Muscle layer of duodenum (tissue), 2 donors: ENCODE results near the gene LRRC37A3.
"Not testable (repeated sequence)": the region's sequence is repeated elsewhere in the genome, so short reads cannot be mapped to it uniquely, and the experiment has no call there.

Experiments
- H3K27ac ChIP-seq: one replicate; pipeline ENCODE4 v1.7.0; 2013; ENCODE audit warnings: mild to moderate bottlenecking, low read length
- H3K27me3 ChIP-seq: one replicate; pipeline ENCODE4 v1.7.0; 2013; ENCODE audit warnings: low read depth, mild to moderate bottlenecking, control low read depth, low read length
- H3K36me3 ChIP-seq, 2 donors: one replicate each; pipeline ENCODE4 v1.7.0; 2013; ENCODE audit warnings: low read length in 2 of 2, control low read depth in 1 of 2, mild to moderate bottlenecking in 1 of 2; ENCODE audit not compliant: insufficient read depth in 2 of 2, control insufficient read depth in 1 of 2
- H3K4me1 ChIP-seq, 2 donors: one replicate each; pipeline ENCODE4 v1.7.0; 2013; ENCODE audit warnings: low read length in 2 of 2, mild to moderate bottlenecking in 2 of 2, control low read depth in 1 of 2, moderate library complexity in 1 of 2; ENCODE audit not compliant: insufficient read depth in 2 of 2, control insufficient read depth in 1 of 2
- H3K4me3 ChIP-seq, 2 donors: one replicate each; pipeline ENCODE4 v1.7.0; 2013; ENCODE audit warnings: low read length in 2 of 2, low read depth in 1 of 2, mild to moderate bottlenecking in 1 of 2
- H3K9me3 ChIP-seq, 2 donors: one replicate each; pipeline ENCODE4 v1.7.0; 2013; ENCODE audit warnings: low read length in 2 of 2, control low read depth in 1 of 2, mild to moderate bottlenecking in 1 of 2; ENCODE audit not compliant: control insufficient read depth in 1 of 2
- donor health status: healthy.

Gene LRRC37A3

DNA sequence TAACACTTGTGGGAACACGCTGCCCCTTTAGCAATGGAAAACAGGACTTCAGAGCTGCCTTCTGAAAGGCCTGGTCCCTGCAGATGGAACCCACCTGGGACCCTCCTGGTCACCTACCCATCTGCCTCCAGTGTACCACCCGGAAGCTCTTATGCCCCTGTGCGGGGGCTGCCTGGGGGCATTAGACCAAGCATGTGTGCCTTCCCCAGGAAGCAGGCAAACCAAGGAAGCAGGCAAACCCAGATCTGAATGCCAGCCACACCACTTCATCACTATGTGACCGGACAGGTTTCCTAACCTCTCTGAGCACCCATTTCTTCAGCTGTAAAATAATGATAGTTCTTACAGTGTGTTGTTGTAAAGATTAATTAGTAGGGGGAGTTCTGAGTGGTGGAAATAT, 20.8 kb upstream of the LRRC37A3 start:
- Histone ChIP-seq H3K27me3 (no peaks in the 10 kb centered on the region), H3K9me3 (no peaks in the 10 kb centered on the region), H3K27ac (no peak overlapping the region)

DNA sequence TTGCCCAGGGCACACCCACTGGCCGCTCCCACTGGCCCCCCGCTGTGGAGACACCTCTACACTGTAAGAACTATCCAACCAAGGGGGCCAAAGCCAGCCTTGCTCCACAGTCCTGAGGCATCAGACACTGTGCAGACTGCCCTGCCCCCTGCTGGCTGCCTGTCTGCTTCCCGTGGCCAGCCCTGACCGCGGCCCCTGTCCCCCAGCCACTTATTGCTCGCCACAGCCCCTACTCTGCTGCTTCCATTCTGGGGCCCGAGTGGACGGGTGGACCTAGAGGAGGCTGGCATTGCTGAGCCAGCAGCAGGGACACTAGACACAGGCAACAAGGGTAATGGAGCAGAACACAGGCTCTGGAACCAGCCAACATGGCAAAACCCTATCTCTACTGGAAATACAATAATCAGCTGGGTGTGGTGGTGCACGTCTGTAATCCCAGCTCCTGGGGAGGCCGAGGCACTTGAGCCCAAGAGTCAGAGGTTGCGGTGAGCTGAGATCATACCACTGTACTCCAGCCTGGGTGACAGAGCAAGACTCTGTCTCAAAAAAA, 19.7 kb upstream of the LRRC37A3 start:
- no peaks in the 10 kb centered on the region for H3K9me3 ChIP-seq
- no peak overlapping the region for H3K27ac ChIP-seq
- H3K4me3 ChIP-seq, result no peak overlapping the region
- no peaks in the 10 kb centered on the region for H3K36me3 ChIP-seq
- no peaks in the 10 kb centered on the region for H3K4me1 ChIP-seq
- H3K27me3 ChIP-seq, result no peaks in the 10 kb centered on the region

More for the DNA sequence above, 20.8 kb upstream of the LRRC37A3 start:
- no peaks in the 10 kb centered on the region for H3K4me1 ChIP-seq
- H3K4me3 ChIP-seq, result no peak overlapping the region
- no peaks in the 10 kb centered on the region for H3K36me3 ChIP-seq

DNA sequence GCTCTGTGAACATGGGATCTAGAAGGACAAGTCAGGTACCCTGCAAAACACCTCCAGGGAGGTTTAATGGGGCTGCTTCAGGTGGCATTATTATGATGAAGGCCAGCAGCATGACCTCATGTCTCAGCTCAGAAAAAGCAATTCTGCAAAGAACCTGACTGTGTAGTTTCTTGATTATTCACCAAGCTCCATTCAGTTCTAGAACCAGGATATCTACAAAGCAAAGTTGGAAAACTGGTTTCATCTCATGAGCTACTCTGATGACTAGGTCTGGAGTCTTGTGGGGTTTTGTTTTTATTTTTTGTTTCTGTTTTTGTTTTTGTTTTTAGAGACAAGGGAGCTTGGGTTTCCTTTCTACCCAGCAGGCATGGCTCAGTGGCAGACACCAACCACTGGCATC, 19.0 kb upstream of the LRRC37A3 start:
- Histone ChIP-seq H3K9me3 (no peaks in the 10 kb centered on the region), H3K4me3 (no peak overlapping the region), H3K27ac (no peak overlapping the region), H3K27me3 (no peaks in the 10 kb centered on the region), H3K36me3 (no peaks in the 10 kb centered on the region), H3K4me1 (no peaks in the 10 kb centered on the region)

DNA sequence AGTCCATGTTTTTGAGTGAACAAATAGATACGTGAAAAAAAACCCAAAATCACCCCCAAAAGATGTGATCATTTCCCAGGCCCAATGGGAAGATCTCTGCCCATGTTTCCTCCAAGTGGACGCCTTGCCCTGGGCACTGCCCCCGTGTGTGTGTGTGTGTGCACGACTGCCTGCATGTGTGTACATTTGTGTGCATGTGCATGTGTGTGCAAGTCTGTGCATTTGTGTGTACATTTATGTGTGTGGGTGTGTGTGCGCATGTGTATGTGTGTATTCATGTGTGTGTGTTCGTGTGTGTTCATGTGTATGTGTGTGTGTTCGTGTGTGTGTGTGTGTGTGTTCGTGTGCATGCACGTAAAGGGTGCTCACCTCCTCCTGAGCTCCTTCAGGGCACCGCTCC, 16.8 kb upstream of the LRRC37A3 start:
- Histone ChIP-seq H3K4me1 (no peaks in the 10 kb centered on the region), H3K36me3 (no peaks in the 10 kb centered on the region), H3K9me3 (no peaks in the 10 kb centered on the region), H3K27me3 (no peaks in the 10 kb centered on the region), H3K4me3 (no peak overlapping the region), H3K27ac (no peak overlapping the region)

DNA sequence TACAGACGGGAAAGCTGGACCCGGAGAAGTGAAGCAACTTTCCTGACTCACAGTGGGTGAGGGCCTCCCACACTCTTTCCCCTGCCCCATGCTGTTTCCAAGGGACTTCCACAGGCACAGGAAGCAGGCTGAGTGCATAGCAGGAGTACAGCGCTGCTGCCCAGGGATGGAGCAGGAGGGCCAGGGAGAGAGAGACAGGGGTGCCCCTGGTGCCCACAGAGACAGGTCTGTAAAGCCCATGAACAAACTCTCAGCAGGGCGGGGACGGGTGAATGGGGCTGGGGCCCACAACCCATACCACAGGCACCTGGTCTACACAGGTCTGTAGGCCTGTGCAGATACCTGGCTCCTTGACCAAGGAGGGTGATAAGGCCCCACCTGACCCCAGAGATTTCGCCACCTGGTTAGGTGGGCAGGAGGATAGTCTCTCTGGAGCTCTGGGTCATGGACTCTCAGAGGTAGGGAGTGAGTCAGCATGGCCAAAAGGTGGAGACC, 15.1 kb upstream of the LRRC37A3 start:
- not testable (repeated sequence) for H3K4me1 ChIP-seq, H3K36me3 ChIP-seq, H3K27ac ChIP-seq, H3K4me3 ChIP-seq, H3K27me3 ChIP-seq, H3K9me3 ChIP-seq

DNA sequence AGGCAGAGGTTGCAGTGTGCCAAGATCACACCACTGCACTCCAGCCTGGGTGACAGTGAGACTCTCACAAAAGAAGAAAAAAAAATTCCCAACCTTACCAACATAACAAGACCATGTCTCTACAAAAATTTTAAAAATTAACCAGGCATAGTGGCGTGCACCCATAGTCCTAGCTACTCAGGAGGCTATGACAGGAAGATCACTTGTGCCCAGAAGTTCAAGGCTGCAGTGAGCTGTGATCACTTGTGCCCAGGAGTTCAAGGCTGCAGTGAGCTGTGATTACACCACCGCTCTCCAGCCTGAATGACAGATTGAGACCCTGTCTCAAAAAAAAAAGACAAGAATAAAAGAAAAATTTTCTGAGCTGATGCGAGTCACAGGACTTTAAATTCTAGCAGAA, 13.6 kb upstream of the LRRC37A3 start:
- H3K4me3 ChIP-seq, H3K27me3 ChIP-seq, H3K4me1 ChIP-seq, H3K36me3 ChIP-seq, H3K27ac ChIP-seq, H3K9me3 ChIP-seq: not testable (repeated sequence)

DNA sequence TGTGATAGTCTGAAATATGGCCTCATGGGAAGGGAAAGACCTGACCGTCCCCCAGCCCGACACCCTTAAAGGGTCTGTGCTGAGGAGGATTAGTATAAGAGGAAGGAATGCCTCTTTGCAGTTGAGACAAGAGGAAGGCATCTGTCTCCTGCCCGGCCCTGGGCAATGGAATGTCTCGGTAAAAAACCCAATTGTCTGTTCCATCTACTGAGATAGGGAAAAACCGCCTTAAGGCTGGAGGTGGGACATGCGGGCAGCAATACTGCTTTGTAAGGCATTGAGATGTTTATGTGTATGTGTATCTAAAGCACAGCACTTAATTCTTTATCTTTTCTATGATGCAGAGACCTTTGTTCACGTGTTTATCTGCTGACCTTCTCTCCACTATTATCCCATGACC, 11.1 kb upstream of the LRRC37A3 start:
- H3K36me3 ChIP-seq, H3K9me3 ChIP-seq, H3K27me3 ChIP-seq, H3K4me3 ChIP-seq, H3K4me1 ChIP-seq, H3K27ac ChIP-seq: not testable (repeated sequence)

DNA sequence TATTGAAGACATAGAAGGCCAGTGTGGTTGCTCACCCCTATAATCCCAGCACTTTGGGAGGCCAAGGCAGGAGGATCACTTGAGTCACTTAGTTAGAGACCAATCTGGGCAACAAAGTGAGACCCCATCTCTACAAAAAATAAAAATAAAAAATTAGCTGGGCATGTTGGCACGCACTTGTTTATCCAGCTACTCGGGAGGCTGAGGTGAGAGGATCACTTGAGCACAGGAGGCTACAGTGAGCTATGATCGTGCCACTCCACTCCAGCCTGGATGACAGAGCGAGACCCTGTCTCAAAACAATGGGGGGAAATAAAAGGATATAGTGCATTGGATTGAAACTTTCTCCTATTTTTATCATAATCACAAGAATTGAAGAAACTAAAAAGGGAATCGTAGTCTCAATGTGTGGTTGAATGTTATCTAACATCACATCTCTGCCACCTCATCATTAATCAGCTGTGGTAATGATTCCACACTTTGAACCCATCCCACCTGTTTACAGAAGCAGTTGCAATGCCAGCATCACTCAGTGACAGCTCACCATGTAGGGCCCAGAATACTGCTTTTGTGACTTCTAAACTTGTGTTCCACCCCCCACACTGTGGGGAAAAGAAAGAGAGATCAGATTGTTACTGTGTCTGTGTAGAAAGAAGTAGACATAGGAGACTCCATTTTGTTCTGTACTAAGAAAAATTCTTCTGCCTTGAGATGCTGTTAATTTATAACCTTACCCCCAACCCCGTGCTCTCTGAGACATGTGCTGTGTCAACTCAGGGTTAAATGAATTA, 10.3 kb upstream of the LRRC37A3 start:
- H3K36me3 ChIP-seq, H3K27ac ChIP-seq, H3K9me3 ChIP-seq, H3K27me3 ChIP-seq, H3K4me1 ChIP-seq, H3K4me3 ChIP-seq: not testable (repeated sequence)

DNA sequence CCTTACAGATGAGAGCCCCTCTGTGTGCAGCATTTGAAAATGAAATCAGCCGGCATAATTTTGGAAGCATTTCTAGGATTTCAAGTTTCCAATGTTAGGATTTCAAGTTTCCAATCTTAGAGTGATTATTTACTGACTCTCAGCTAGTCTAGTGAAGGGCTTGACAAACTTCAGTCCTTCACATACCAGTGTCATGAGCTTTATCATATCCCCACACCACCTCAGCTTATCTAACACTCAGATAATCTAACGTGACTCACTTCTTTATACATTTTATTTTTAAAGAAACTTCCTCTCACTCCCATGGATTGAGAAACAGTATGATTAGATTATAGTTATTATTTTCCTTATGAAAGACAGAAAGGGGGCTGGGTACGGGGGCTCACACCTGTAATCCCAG, 9.4 kb upstream of the LRRC37A3 start:
- not testable (repeated sequence) for H3K4me1 ChIP-seq, H3K9me3 ChIP-seq, H3K27me3 ChIP-seq, H3K36me3 ChIP-seq, H3K27ac ChIP-seq, H3K4me3 ChIP-seq

DNA sequence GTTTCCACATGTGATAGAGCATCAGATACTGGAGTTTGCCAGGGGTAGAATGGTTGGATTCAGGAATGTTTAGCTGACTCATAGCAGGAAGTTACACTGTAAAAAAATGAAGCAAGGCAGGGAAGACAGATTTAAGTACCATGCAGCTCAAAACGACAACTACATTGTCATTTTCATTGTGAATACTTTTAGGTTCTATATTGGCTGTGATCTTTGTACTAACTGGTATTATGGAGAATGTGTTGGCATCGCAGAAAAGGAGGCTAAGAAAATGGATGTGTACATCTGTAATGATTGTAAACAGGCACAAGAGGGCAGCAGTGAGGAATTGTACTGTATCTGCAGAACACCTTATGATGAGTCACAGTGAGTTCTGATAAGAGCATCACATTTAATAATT, 8.2 kb upstream of the LRRC37A3 start:
- not testable (repeated sequence) for H3K4me1 ChIP-seq, H3K9me3 ChIP-seq, H3K27me3 ChIP-seq, H3K27ac ChIP-seq, H3K36me3 ChIP-seq, H3K4me3 ChIP-seq

DNA sequence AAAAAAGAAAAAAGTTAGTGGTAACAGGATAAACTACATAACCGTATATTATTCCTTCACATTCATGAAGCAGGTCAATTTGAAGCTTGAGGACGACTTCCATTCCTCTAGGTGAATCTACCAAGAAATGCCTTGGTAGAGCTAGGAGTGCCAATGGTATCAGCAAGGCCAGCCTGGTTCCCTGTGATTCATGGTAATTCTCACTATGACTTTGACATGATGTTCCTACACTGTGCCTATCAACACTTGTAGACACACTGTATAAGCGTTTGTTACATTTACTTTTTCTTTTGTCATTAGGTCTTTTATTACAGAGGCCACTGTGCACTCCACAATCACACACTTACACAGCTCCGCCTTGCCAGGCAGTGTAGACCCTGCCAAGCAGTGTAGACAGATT, 7.2 kb upstream of the LRRC37A3 start:
- H3K27ac ChIP-seq, H3K4me1 ChIP-seq, H3K4me3 ChIP-seq, H3K36me3 ChIP-seq, H3K27me3 ChIP-seq, H3K9me3 ChIP-seq: not testable (repeated sequence)

DNA sequence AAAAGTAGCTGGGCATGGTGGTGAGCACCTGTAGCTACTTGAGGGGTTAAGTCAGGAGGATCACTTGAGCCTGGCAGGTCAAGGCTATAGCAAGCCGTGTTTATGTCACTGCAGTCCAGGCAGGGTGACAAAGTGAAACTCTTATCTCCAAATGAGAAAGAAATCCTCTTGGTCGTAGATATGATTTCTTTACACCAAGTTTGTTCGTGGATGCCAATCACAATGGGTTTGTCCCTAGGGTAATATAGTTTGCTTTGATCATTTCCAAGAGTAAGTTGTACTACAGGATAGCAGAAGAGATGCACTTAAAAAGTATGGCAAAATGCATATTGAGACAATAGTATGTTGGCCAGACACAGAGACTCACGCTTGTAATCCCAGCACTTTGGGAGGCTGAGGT, 6.0 kb upstream of the LRRC37A3 start:
- not testable (repeated sequence) for H3K27me3 ChIP-seq, H3K4me1 ChIP-seq, H3K9me3 ChIP-seq, H3K4me3 ChIP-seq, H3K36me3 ChIP-seq, H3K27ac ChIP-seq
